H1 (cell line): ENCODE results near the gene NAV2. TPM values are rescaled to one million over a fixed set of nuclear protein-coding genes. Genes with fewer than 3 reads are reported as not detected.

ENCODE experiments used
- NANOG ChIP-seq: IDR thresholded peaks from 2 replicates; pipeline ENCODE4 v1.6.1; 2011; ENCODE audit warnings: low read length, low read depth, mild to moderate bottlenecking, inconsistent platforms; ENCODE audit not compliant: insufficient read depth, poor library complexity, severe bottlenecking
- POLR2AphosphoS5 ChIP-seq: IDR thresholded peaks from 2 replicates; pipeline ENCODE4 v1.6.1; 2011; ENCODE audit warnings: low read depth, low read length
- polyA plus RNA-seq, 7 experiments: library from polyadenylated mRNA; depleted of rRNA in 3 of 7; stranded (reverse) in 5 of 7; unstranded in 2 of 7; fragments of >200 nt in 5 of 7; fragments of 200-250 nt in 2 of 7; gene quantifications; 1 replicate in 5 of 7; 2 replicates in 1 of 7; 4 replicates in 1 of 7; pipeline versions ENCODE4 v1.2.1 to v1.2.3, GENCODE V29; 2011 to 2013; ENCODE audit warnings: missing spikeins in 2 of 7, mixed read lengths in 2 of 7
- total RNA-seq: library from RNA; stranded (reverse); fragmentation: NEBNext Ultra II Directional; extraction: Animal tissue kit (Norgen Biotek cat#: 25700); gene quantifications from 2 replicates; pipeline ENCODE4 v1.2.1, GENCODE V29; 2021
- TF ChIP-seq, protein P1 (sequence below): fragments of 300-600 bp; sonication (generic); IDR thresholded peaks from 2 replicates; pipeline ENCODE4 v1.7.1; 2012; ENCODE audit warnings: low read length, moderate library complexity, mild to moderate bottlenecking, inconsistent platforms; ENCODE audit not compliant: insufficient replicate concordance
- TF ChIP-seq, protein P2 (sequence below): IDR thresholded peaks from 2 replicates; pipeline ENCODE4 v1.6.1; 2011; ENCODE audit warnings: low read depth, mild to moderate bottlenecking, low read length; ENCODE audit not compliant: insufficient read depth

Gene NAV2
- total and polyA plus RNA-seq, 2 of the 8 experiments (the other 6 are each of a cell fraction or from before 2014, with no cell fraction given) = 35.6 to 73.6 TPM

DNA sequence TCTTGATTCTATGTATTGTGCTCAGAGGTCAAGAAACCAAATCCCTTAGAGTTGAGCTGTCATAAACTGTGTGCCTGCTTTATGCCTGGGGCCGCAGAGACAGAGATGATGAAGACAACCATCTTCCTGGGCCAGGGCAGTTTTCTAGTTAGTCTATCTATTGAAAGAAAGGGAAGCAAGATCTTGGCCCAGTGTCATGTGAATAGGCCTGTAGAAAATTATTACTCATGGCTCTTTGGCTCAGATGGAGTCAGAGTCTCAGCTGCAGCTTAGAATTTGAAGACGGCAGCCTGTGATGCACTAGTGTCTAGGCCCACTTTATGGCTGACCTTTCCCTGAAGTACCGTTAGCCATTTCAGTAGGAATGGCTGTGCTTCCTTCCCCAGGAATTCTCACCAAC lies 335.6 kb downstream of the NAV2 start (continued):
- TF ChIP-seq, protein P1, sequence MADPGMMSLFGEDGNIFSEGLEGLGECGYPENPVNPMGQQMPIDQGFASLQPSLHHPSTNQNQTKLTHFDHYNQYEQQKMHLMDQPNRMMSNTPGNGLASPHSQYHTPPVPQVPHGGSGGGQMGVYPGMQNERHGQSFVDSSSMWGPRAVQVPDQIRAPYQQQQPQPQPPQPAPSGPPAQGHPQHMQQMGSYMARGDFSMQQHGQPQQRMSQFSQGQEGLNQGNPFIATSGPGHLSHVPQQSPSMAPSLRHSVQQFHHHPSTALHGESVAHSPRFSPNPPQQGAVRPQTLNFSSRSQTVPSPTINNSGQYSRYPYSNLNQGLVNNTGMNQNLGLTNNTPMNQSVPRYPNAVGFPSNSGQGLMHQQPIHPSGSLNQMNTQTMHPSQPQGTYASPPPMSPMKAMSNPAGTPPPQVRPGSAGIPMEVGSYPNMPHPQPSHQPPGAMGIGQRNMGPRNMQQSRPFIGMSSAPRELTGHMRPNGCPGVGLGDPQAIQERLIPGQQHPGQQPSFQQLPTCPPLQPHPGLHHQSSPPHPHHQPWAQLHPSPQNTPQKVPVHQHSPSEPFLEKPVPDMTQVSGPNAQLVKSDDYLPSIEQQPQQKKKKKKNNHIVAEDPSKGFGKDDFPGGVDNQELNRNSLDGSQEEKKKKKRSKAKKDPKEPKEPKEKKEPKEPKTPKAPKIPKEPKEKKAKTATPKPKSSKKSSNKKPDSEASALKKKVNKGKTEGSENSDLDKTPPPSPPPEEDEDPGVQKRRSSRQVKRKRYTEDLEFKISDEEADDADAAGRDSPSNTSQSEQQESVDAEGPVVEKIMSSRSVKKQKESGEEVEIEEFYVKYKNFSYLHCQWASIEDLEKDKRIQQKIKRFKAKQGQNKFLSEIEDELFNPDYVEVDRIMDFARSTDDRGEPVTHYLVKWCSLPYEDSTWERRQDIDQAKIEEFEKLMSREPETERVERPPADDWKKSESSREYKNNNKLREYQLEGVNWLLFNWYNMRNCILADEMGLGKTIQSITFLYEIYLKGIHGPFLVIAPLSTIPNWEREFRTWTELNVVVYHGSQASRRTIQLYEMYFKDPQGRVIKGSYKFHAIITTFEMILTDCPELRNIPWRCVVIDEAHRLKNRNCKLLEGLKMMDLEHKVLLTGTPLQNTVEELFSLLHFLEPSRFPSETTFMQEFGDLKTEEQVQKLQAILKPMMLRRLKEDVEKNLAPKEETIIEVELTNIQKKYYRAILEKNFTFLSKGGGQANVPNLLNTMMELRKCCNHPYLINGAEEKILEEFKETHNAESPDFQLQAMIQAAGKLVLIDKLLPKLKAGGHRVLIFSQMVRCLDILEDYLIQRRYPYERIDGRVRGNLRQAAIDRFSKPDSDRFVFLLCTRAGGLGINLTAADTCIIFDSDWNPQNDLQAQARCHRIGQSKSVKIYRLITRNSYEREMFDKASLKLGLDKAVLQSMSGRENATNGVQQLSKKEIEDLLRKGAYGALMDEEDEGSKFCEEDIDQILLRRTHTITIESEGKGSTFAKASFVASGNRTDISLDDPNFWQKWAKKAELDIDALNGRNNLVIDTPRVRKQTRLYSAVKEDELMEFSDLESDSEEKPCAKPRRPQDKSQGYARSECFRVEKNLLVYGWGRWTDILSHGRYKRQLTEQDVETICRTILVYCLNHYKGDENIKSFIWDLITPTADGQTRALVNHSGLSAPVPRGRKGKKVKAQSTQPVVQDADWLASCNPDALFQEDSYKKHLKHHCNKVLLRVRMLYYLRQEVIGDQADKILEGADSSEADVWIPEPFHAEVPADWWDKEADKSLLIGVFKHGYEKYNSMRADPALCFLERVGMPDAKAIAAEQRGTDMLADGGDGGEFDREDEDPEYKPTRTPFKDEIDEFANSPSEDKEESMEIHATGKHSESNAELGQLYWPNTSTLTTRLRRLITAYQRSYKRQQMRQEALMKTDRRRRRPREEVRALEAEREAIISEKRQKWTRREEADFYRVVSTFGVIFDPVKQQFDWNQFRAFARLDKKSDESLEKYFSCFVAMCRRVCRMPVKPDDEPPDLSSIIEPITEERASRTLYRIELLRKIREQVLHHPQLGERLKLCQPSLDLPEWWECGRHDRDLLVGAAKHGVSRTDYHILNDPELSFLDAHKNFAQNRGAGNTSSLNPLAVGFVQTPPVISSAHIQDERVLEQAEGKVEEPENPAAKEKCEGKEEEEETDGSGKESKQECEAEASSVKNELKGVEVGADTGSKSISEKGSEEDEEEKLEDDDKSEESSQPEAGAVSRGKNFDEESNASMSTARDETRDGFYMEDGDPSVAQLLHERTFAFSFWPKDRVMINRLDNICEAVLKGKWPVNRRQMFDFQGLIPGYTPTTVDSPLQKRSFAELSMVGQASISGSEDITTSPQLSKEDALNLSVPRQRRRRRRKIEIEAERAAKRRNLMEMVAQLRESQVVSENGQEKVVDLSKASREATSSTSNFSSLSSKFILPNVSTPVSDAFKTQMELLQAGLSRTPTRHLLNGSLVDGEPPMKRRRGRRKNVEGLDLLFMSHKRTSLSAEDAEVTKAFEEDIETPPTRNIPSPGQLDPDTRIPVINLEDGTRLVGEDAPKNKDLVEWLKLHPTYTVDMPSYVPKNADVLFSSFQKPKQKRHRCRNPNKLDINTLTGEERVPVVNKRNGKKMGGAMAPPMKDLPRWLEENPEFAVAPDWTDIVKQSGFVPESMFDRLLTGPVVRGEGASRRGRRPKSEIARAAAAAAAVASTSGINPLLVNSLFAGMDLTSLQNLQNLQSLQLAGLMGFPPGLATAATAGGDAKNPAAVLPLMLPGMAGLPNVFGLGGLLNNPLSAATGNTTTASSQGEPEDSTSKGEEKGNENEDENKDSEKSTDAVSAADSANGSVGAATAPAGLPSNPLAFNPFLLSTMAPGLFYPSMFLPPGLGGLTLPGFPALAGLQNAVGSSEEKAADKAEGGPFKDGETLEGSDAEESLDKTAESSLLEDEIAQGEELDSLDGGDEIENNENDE = no peak
- no peak for TF ChIP-seq POLR2AphosphoS5
- no peak for TF ChIP-seq NANOG
- TF ChIP-seq, protein P2, sequence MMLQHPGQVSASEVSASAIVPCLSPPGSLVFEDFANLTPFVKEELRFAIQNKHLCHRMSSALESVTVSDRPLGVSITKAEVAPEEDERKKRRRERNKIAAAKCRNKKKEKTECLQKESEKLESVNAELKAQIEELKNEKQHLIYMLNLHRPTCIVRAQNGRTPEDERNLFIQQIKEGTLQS = no peak
- TF ChIP-seq, all 59 proteins: peak for 0
